ENCODE results near the gene SSH2. TPM values are rescaled to one million over a fixed set of nuclear protein-coding genes. Genes with fewer than 3 reads are reported as not detected.

The SSH2 gene, protein sequence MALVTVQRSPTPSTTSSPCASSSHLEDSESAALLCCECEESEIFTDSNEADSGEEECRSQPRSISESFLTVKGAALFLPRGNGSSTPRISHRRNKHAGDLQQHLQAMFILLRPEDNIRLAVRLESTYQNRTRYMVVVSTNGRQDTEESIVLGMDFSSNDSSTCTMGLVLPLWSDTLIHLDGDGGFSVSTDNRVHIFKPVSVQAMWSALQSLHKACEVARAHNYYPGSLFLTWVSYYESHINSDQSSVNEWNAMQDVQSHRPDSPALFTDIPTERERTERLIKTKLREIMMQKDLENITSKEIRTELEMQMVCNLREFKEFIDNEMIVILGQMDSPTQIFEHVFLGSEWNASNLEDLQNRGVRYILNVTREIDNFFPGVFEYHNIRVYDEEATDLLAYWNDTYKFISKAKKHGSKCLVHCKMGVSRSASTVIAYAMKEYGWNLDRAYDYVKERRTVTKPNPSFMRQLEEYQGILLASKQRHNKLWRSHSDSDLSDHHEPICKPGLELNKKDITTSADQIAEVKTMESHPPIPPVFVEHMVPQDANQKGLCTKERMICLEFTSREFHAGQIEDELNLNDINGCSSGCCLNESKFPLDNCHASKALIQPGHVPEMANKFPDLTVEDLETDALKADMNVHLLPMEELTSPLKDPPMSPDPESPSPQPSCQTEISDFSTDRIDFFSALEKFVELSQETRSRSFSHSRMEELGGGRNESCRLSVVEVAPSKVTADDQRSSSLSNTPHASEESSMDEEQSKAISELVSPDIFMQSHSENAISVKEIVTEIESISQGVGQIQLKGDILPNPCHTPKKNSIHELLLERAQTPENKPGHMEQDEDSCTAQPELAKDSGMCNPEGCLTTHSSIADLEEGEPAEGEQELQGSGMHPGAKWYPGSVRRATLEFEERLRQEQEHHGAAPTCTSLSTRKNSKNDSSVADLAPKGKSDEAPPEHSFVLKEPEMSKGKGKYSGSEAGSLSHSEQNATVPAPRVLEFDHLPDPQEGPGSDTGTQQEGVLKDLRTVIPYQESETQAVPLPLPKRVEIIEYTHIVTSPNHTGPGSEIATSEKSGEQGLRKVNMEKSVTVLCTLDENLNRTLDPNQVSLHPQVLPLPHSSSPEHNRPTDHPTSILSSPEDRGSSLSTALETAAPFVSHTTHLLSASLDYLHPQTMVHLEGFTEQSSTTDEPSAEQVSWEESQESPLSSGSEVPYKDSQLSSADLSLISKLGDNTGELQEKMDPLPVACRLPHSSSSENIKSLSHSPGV (N-terminal part only)
- polyA plus RNA-seq (2011; rRNA removed), result 20.9 and 24.1 TPM in 2 replicates
- polyA minus RNA-seq (2011; rRNA and poly(A)+ RNA removed), result 56.5 and 65.3 TPM in 2 replicates

DNA sequence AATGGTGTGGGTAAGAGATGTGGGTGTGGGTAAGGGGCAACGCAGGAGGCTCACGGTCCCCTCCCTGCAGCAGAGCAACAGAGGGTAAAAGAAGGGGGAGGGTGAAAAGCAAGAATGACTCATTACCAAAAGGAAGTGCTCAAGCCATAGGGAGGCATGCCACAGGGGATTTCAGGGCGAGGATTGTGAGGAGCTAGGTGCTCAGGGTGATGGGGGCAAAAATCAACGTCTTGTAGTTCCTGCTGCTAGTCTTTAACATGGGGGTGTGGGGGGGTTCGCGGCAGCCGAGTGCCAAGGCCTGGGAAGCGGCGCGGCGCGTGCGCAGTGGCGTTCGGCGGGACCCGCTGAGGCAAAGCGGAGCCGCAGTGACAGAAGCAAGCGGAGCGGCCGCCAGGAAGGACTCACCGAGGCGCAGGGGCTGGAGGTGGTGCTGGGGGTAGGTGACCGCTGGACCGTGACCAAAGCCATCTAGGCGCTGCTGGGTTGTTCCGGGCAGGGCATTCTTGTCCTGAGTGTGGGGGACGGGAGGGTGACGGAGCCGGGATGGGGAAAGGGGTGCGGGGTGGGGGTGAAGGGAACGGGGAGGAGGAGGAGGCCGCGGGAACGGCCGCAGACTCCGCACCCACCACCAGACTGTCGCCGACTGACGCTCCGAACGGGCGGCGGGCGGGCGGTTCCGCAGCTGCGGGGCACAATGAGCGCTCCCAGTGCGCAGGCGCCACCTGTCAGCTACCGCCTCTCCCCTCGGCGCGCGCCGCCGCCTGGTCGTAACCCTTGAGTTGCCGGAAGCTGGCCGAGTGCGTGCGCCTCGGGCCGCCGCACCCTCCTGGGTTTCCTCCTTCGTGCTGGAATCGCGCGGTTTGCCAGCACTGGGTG, at the start of gene SSH2:
SSH2 (minus strand) TSS at position 696 of the 876 bp plus-strand sequence; CDS start at position 468, 228 bp downstream.
- TF ChIP-seq, protein P1, sequence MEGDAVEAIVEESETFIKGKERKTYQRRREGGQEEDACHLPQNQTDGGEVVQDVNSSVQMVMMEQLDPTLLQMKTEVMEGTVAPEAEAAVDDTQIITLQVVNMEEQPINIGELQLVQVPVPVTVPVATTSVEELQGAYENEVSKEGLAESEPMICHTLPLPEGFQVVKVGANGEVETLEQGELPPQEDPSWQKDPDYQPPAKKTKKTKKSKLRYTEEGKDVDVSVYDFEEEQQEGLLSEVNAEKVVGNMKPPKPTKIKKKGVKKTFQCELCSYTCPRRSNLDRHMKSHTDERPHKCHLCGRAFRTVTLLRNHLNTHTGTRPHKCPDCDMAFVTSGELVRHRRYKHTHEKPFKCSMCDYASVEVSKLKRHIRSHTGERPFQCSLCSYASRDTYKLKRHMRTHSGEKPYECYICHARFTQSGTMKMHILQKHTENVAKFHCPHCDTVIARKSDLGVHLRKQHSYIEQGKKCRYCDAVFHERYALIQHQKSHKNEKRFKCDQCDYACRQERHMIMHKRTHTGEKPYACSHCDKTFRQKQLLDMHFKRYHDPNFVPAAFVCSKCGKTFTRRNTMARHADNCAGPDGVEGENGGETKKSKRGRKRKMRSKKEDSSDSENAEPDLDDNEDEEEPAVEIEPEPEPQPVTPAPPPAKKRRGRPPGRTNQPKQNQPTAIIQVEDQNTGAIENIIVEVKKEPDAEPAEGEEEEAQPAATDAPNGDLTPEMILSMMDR (IDR thresholded peaks at IDR 0.05; ENCODE audit: low read depth, low read length), result no peak
- DNase-seq (ENCODE audit: low read depth, low spot score), result peak; percentile 47

GRCh38 chr17:29977836-29978235, 47.8 kb upstream of the SSH2 start:
- ChIA-PET CTCF (interaction anchor here (0.9 to 1.1 kb wide), 3 partner anchors 44 to 127 kb away, joined by 3 to 4 read pairs (median 4); no protein-coding TSS in a partner anchor), POLR2A (interaction anchor here (0.5 kb wide), 1 partner anchor 84 kb away, joined by 3 read pairs; no protein-coding TSS in a partner anchor)
- Histone ChIP-seq H3K9me3 (ENCODE audit: control insufficient read depth, insufficient read depth, low read length) (no peaks in the 10 kb centered on the region), H3K27ac (ENCODE audit: low read depth, low read length) (no peak overlapping the region), H3K27me3 (ENCODE audit: control insufficient read depth, insufficient read depth, low read length) (no peaks in the 10 kb centered on the region), H3K4me3 (ENCODE audit: low read depth, low read length) (no peak overlapping the region)
- TF ChIP-seq, protein P1 (IDR thresholded peaks at IDR 0.05; ENCODE audit: low read depth, low read length), result no peak
- no peak for DNase-seq (ENCODE audit: low read depth, low spot score)

More for the DNA sequence above, at the start of gene SSH2:
- Histone ChIP-seq H3K4me3 (ENCODE audit: low read depth, low read length) (peak within 1 kb of the TSS; percentile 98), H3K27me3 (ENCODE audit: control insufficient read depth, insufficient read depth, low read length) (no peaks in the 10 kb centered on the region), H3K27ac (ENCODE audit: low read depth, low read length) (peak within 1 kb of the TSS; percentile 50), H3K9me3 (ENCODE audit: control insufficient read depth, insufficient read depth, low read length) (no peaks in the 10 kb centered on the region)
- ChIA-PET CTCF (interaction anchor here (0.6 to 7.0 kb wide), 14 partner anchors 10 to 350 kb away, joined by 3 to 331 read pairs (median 12); no protein-coding TSS in a partner anchor), POLR2A (interaction anchor here (0.7 to 2.4 kb wide), 4 partner anchors 80 to 360 kb away, joined by 3 to 27 read pairs (median 8); no protein-coding TSS in a partner anchor)

GRCh38 chr17:29973005-29973404, 43.0 kb upstream of the SSH2 start:
- H3K4me3 ChIP-seq (ENCODE audit: low read depth, low read length), result no peak overlapping the region
- ChIA-PET CTCF (interaction anchor here (0.9 kb wide), 1 partner anchor 42 kb away, joined by 3 read pairs; no protein-coding TSS in a partner anchor), POLR2A (no interaction called here)
- H3K27ac ChIP-seq (ENCODE audit: low read depth, low read length), result no peak overlapping the region
- no peak for DNase-seq (ENCODE audit: low read depth, low spot score)
- no peaks in the 10 kb centered on the region for H3K27me3 ChIP-seq (ENCODE audit: control insufficient read depth, insufficient read depth, low read length)
- TF ChIP-seq, protein P1 (IDR thresholded peaks at IDR 0.05; ENCODE audit: low read depth, low read length), result no peak
- H3K9me3 ChIP-seq (ENCODE audit: control insufficient read depth, insufficient read depth, low read length), result no peaks in the 10 kb centered on the region

GRCh38 chr17:29972277-29972676, 42.2 kb upstream of the SSH2 start:
- Histone ChIP-seq H3K9me3 (ENCODE audit: control insufficient read depth, insufficient read depth, low read length) (no peaks in the 10 kb centered on the region), H3K27me3 (ENCODE audit: control insufficient read depth, insufficient read depth, low read length) (no peaks in the 10 kb centered on the region), H3K27ac (ENCODE audit: low read depth, low read length) (no peak overlapping the region), H3K4me3 (ENCODE audit: low read depth, low read length) (no peak overlapping the region)
- TF ChIP-seq, protein P1 (IDR thresholded peaks at IDR 0.05; ENCODE audit: low read depth, low read length), result no peak
- no peak for DNase-seq (ENCODE audit: low read depth, low spot score)
- ChIA-PET POLR2A (no interaction called here), CTCF (interaction anchor here (0.9 kb wide), 1 partner anchor 41 kb away, joined by 3 read pairs; no protein-coding TSS in a partner anchor)

Measured in AG04450 (cell line).